ENCODE data around the gene NUTM2G. TPM values are rescaled to one million over a fixed set of nuclear protein-coding genes. Genes with fewer than 3 reads are reported as not detected.
"Not testable (repeated sequence)": the region's sequence is repeated elsewhere in the genome, so short reads cannot be mapped to it uniquely, and the experiment has no call there.

NUTM2G gene
- not detected for total RNA-seq

GRCh38 chr9:96928543-96928942 is at the start of gene NUTM2G:
NUTM2G (plus strand) TSS chr9:96928843; CDS start chr9:96929025, 182 bp downstream.
- not testable (repeated sequence) for ATAC-seq

GRCh38 chr9:96883922-96884321 is 44.7 kb upstream of the NUTM2G start:
- no peak for ATAC-seq

More at GRCh38 chr9:96928543-96928942, at the start of gene NUTM2G:
- not testable (repeated sequence) for DNase-seq (ENCODE audit: low spot score)

GRCh38 chr9:96884443-96884842 is 44.2 kb upstream of the NUTM2G start:
- no peak for DNase-seq (ENCODE audit: low spot score)
- no peak for ATAC-seq

More at GRCh38 chr9:96883922-96884321, 44.7 kb upstream of the NUTM2G start:
- no peak for DNase-seq (ENCODE audit: low spot score)

GRCh38 chr9:96885424-96885823 is 43.2 kb upstream of the NUTM2G start:
- no peak for ATAC-seq
- DNase-seq (ENCODE audit: low spot score): no peak

GRCh38 chr9:96888591-96888990 is 40.1 kb upstream of the NUTM2G start:
- DNase-seq (ENCODE audit: low spot score) (no peak), ATAC-seq (no peak)

GRCh38 chr9:96892131-96892530 is 36.5 kb upstream of the NUTM2G start:
- ATAC-seq: no peak
- no peak for DNase-seq (ENCODE audit: low spot score)

- not testable (repeated sequence) for ATAC-seq; DNase-seq (ENCODE audit: low spot score)
Observed at GRCh38 chr9:96900010-96900409, 28.6 kb upstream of the NUTM2G start.

GRCh38 chr9:96904947-96905722 is 23.5 kb upstream of the NUTM2G start:
- ATAC-seq; DNase-seq (ENCODE audit: low spot score): not testable (repeated sequence)

- ATAC-seq; DNase-seq (ENCODE audit: low spot score): not testable (repeated sequence)
Observed at GRCh38 chr9:96908479-96908878, 20.2 kb upstream of the NUTM2G start.

- not testable (repeated sequence) for DNase-seq (ENCODE audit: low spot score); ATAC-seq
Observed at GRCh38 chr9:96915539-96915938, 13.1 kb upstream of the NUTM2G start.

- not testable (repeated sequence) for DNase-seq (ENCODE audit: low spot score); ATAC-seq
Observed at GRCh38 chr9:96916531-96916930, 12.1 kb upstream of the NUTM2G start.

- DNase-seq (ENCODE audit: low spot score): not testable (repeated sequence)
Observed at GRCh38 chr9:96918550-96918949, 10.1 kb upstream of the NUTM2G start.

GRCh38 chr9:96920803-96921202 is 7.8 kb upstream of the NUTM2G start:
- not testable (repeated sequence) for ATAC-seq

More at GRCh38 chr9:96918550-96918949, 10.1 kb upstream of the NUTM2G start:
- not testable (repeated sequence) for ATAC-seq

GRCh38 chr9:96925587-96925986 is 3.1 kb upstream of the NUTM2G start:
- DNase-seq (ENCODE audit: low spot score); ATAC-seq: not testable (repeated sequence)

More at GRCh38 chr9:96920803-96921202, 7.8 kb upstream of the NUTM2G start:
- not testable (repeated sequence) for DNase-seq (ENCODE audit: low spot score)

- DNase-seq (ENCODE audit: low spot score); ATAC-seq: not testable (repeated sequence)
Observed at GRCh38 chr9:96931665-96932064, 3.0 kb downstream of the NUTM2G start.

- DNase-seq (ENCODE audit: low spot score); ATAC-seq: not testable (repeated sequence)
Observed at GRCh38 chr9:96934097-96934496, 5.5 kb downstream of the NUTM2G start.

- not testable (repeated sequence) for ATAC-seq; DNase-seq (ENCODE audit: low spot score)
Observed at GRCh38 chr9:96934706-96935105, 6.1 kb downstream of the NUTM2G start.

- not testable (repeated sequence) for DNase-seq (ENCODE audit: low spot score); ATAC-seq
Observed at GRCh38 chr9:96935401-96935800, 6.8 kb downstream of the NUTM2G start.

GRCh38 chr9:96937442-96937841 is 8.8 kb downstream of the NUTM2G start:
- not testable (repeated sequence) for ATAC-seq; DNase-seq (ENCODE audit: low spot score)

- ATAC-seq; DNase-seq (ENCODE audit: low spot score): not testable (repeated sequence)
Observed at GRCh38 chr9:96938957-96939665, 10.5 kb downstream of the NUTM2G start.

- DNase-seq (ENCODE audit: low spot score); ATAC-seq: not testable (repeated sequence)
Observed at GRCh38 chr9:96940982-96941381, 12.3 kb downstream of the NUTM2G start.
